Forelimb muscle (tissue), 1 donor: Measurements from ENCODE around the gene RAD51AP2. TPM values are rescaled to one million over a fixed set of nuclear protein-coding genes. Genes with fewer than 3 reads are reported as not detected.
"Not testable (repeated sequence)": the region's sequence is repeated elsewhere in the genome, so short reads cannot be mapped to it uniquely, and the experiment has no call there.

Experiments
- DNase-seq: peaks from one replicate; pipeline ENCODE4 v3.0.0-alpha.2; 2013; ENCODE audit warnings: low read depth
- polyA plus RNA-seq: library from polyadenylated mRNA; unstranded; fragments of 120-200 nt; gene quantifications from one replicate; pipeline ENCODE4 v1.2.1, GENCODE V29; 2013; ENCODE audit not compliant: insufficient read length

The RAD51AP2 gene
- polyA plus RNA-seq, 1 donor = 0.11 TPM

GRCh38 chr2:17538022-17538843, 20.0 kb upstream of the RAD51AP2 start:
- no peak for DNase-seq

- no peak for DNase-seq
These were observed 18.2 kb upstream of the RAD51AP2 start for GRCh38 chr2:17536416-17536815.

- no peak for DNase-seq
These were observed 15.3 kb upstream of the RAD51AP2 start for GRCh38 chr2:17533546-17533945.

DNA sequence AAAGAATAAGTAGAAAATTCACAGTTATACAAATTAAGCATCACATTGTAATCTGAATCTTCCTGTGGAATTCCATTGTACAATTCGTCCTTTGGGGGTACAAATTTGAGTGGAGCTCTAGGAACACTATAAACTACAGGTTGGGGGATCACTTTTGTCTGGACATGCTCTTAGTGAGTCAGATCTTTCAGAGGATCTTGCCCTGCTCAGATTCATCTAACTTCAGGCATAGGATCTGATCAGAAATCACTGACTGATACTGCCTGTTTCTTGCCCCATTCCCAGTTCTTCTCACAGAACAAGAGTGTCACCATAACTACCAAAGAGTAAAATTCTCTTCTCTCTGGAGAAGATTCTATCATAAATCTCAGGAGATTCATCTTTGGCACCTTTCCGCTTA, 11.5 kb upstream of the RAD51AP2 start:
- DNase-seq = no peak

- no peak for DNase-seq
These were observed 4.1 kb upstream of the RAD51AP2 start for GRCh38 chr2:17522303-17522702.

DNA sequence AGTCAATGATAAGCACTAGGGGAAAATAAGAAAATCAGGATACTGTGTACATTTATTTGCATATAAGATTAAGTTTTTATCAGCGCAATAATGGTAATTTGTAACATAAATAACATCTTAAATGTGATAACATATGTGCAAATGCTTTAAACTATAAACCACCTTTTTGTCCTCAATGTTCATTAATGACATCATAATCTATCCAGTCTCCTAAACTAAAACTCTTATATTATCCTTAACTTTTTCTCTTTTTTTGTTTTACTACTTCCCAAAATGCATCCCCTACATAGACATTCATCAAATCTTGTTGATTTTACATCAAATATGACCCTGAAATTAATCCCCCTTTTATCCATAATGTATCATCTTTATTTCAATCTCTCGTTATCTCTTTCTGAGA, 3.4 kb upstream of the RAD51AP2 start:
- no peak for DNase-seq

DNA sequence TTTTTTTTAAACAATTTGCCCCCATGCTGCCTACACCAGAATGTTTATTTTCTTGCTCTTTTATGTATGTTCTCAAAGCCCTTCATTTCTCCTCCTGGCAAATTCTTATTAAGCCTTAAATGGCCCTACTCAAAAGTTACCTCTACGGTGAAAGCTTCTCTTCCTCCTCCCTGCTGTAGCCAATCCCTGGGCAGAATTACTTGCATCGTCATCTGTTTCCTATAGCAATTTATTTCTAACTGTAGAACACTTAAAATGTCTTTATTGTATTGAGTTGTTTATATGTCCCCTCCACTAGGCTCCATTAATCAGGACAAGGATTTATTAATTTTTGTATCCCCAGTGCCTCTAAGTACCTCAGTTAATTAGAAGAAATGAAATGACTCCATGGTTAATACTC, 2.5 kb upstream of the RAD51AP2 start:
- DNase-seq = no peak

GRCh38 chr2:17519486-17519885, 1.2 kb upstream of the RAD51AP2 start:
- no peak for DNase-seq

DNA sequence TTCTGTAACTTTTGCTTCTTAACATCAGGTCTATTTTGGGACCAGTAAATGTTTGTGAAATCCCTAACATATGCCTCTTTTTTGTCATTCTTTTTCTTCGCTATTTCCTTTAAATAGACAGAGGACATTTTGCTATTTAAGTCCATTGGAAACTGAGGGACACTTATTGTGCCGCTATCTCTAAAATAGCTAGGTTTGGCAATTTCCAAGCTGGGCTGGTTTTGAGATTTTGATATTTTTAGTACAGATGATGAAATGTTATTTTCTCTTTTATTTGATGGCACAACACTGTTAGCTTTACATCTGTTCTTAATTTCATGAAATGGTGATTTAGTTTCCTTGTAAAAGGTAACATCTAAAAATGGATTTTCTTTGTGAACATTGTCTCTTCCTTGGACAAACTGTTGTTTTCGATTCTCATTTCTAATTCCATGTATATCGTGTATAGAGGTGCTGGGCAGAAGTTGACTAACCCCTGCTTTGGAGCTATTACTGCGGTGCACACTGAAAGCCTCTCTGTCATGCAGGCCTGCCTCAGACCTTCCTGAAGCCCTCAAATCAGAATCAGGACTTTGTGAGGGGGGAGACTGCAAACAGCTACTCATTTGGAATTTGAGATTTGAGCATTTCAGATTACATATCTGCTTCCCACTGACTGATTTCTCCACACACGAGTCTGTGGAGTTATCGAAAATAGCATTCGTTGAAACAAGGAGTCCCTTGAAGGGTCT, 594 bp downstream of the RAD51AP2 start:
- DNase-seq = no peak

DNA sequence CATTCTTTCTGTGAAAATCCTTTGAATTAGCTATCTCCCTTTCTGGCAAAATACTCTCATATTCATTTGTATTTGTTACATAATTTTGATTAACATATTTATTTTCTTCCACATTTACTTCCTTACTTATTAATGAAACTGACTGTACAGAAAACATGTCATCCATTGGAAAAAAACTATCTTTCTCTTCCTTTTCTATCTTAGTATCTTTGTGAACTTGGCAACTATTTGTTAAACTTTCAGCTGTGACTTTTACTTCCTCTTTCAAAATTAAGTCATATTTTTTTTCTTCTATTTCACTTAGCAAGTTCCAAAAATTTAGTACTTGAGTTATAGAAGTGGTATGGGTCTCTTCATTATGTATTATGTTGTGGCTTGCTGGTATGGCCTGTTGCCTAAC, 2.6 kb downstream of the RAD51AP2 start:
- no peak for DNase-seq

GRCh38 chr2:17506736-17507616, 11.3 kb downstream of the RAD51AP2 start:
- no peak for DNase-seq

DNA sequence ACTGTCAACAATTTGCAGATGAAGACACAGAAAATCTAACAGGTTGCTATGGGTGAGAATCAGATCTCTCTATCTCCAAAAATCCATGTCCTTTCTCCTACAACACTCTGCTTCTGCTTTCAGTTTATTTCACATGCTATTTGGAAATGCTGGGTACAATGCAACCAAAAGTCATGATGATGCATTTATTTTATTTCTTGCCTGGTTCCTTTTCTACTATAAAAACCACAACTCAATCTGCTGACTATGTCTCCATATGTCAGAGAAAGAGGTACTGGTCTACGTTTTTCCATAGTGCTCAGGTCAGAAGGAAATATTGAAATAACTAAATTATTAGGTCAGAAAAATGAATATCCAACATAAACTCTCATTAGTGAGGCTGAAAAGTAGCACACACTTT, 20.5 kb downstream of the RAD51AP2 start:
- no peak for DNase-seq

GRCh38 chr2:17495590-17495989, 22.6 kb downstream of the RAD51AP2 start:
- no peak for DNase-seq

GRCh38 chr2:17490165-17490564, 28.1 kb downstream of the RAD51AP2 start:
- not testable (repeated sequence) for DNase-seq

- DNase-seq = not testable (repeated sequence)
These were observed 29.6 kb downstream of the RAD51AP2 start for GRCh38 chr2:17488610-17489009.

DNA sequence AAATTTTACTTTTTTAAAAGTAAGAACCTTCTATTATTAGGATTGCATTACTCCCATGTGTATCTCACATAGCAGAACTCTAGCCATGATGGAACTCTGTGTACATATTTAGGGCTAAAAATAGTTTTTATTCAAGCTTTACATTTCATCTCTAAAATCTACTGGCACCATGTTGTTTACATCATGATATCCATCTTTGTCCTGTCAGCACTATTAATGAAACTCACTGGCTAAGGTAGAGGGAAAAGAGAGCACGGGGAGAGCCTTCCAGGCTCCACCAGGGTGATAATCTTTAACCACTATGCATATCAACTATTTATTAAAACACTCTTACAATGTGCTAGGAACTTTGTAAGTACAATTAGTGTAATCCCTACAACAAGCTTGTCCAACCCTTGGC, 34.7 kb downstream of the RAD51AP2 start:
- DNase-seq = no peak

DNA sequence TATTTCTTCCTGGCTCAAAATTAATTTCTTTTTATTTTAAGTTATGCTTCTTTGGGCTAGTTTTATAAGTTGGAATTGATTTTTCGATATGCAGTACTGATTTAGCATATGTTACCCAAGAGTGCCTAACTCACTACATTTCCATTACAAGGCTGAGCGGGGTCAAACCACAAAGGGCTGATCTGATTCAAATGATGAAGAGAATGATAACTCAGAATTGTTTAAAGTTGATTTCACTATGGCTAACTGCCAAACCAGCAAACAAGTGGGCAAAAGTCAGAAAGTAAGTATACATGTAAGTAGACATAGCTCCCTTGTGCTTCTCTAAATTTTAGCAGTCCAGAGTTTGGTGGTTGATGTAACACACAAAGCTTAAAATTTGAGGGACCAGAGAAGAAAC, 35.6 kb downstream of the RAD51AP2 start:
- no peak for DNase-seq

DNA sequence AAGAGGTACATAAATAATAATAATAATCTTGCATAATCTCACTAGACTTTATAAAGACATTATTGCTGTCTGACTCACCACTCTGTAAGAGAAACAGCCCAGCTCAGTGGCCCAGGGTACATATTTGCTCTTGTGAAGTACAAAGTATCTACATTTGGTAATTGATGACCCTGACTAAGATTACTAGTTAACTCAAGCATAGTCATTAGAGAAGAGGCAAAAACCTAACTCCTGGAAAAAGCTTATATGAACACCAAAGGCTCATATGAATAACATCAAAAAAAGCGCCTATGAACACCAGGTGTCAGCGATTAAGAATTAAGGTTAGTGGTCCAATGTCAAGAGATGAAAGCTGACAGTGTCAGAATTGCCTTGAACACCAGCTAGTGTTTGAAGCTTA, 38.4 kb downstream of the RAD51AP2 start:
- no peak for DNase-seq

GRCh38 chr2:17476830-17477229, 41.4 kb downstream of the RAD51AP2 start:
- DNase-seq = no peak

DNA sequence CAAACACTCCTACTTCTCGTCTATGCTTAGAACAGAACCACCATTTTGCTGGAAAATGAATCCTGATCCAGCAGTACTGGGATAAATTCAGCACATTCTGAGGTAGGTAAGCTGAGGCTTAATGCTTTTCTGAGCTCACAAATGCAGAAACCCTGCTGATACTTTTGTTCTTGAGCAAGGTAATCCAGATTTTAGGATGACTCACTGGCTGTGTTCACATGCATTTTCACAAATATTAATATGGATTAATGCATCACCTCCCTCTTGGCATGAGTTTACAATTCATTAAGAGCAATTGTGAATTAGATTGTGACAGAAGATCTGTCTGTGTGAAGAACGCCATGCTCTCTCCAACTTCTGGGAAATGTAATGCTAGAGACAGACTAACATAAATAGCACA, 42.2 kb downstream of the RAD51AP2 start:
- DNase-seq = no peak

DNA sequence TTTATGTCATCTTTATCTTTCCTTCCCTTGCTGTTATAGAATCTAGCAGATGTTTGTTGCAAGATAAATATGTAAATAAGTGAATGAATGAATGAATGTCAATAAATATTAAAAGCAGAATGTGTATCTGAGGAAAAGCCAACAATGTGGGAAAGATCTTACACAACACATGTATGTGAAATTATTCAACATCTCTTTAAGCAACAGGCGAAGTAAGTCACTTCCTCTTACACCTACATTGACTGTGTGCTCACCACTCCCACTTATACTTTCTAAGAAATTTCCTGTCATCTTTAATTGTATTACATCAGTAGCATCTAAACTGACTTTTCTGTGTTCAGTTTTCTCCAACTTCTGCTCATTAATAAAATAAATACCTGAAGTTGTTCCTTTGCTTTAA, 43.0 kb downstream of the RAD51AP2 start:
- DNase-seq = no peak

GRCh38 chr2:17471979-17472378, 46.3 kb downstream of the RAD51AP2 start:
- DNase-seq = no peak
